ENCODE data around the gene BECN2.

Gene BECN2, protein sequence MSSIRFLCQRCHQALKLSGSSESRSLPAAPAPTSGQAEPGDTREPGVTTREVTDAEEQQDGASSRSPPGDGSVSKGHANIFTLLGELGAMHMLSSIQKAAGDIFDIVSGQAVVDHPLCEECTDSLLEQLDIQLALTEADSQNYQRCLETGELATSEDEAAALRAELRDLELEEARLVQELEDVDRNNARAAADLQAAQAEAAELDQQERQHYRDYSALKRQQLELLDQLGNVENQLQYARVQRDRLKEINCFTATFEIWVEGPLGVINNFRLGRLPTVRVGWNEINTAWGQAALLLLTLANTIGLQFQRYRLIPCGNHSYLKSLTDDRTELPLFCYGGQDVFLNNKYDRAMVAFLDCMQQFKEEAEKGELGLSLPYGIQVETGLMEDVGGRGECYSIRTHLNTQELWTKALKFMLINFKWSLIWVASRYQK

DNA sequence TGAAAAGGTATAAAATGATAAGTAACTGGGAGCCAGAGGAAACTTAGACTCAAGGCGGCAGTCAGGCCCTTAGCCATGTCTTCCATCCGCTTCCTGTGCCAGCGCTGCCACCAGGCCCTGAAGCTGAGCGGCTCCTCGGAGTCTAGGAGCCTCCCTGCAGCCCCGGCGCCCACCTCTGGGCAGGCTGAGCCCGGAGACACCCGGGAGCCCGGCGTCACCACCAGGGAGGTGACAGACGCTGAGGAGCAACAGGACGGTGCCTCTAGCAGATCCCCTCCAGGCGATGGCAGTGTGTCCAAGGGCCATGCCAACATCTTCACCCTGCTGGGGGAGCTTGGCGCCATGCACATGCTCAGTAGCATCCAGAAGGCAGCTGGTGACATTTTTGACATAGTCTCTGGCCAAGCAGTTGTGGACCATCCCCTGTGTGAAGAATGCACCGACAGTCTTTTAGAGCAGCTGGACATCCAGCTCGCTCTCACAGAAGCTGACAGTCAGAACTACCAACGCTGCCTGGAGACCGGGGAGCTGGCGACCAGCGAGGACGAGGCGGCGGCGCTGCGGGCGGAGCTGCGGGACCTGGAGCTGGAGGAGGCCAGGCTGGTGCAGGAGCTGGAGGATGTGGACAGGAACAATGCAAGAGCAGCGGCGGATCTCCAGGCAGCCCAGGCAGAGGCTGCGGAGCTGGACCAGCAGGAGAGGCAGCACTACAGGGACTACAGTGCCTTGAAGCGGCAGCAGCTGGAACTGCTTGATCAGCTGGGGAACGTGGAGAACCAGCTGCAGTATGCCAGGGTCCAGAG, at the start of gene BECN2:
Gene BECN2, plus strand, starts transcription at position 76 of the 803 bp plus-strand sequence. Its CDS starts 0 bp downstream, at position 76.
- Histone ChIP-seq H3K27me3 (ENCODE audit: control insufficient read depth, insufficient read depth, low read length) (no peaks in the 10 kb centered on the region), H3K9ac (no peak within 1 kb of the TSS), H3K79me2 (no peaks in the 10 kb centered on the region), H3K9me3 (ENCODE audit: control insufficient read depth, low read length) (no peaks in the 10 kb centered on the region), H3K27ac (no peak within 1 kb of the TSS), H3K4me2 (ENCODE audit: low read length) (no peak within 1 kb of the TSS), H2AFZ (no peak within 1 kb of the TSS), H3K4me3 (ENCODE audit: low read depth, low read length) (no peak within 1 kb of the TSS), H3K4me1 (no peaks in the 10 kb centered on the region), H3K36me3 (ENCODE audit: control insufficient read depth, insufficient read depth, low read length) (no peaks in the 10 kb centered on the region)
- TF ChIP-seq CTCF (IDR thresholded peaks at IDR 0.05): no peak

GRCh38 chr1:241916196-241916595, 41.4 kb upstream of the BECN2 start:
- no peak overlapping the region for H3K4me2 ChIP-seq (ENCODE audit: low read length)
- TF ChIP-seq CTCF (IDR thresholded peaks at IDR 0.05): no peak
- H3K9ac ChIP-seq: no peak overlapping the region
- H2AFZ ChIP-seq: no peak overlapping the region
- H3K79me2 ChIP-seq: no peaks in the 10 kb centered on the region
- H3K36me3 ChIP-seq (ENCODE audit: control insufficient read depth, insufficient read depth, low read length): no peaks in the 10 kb centered on the region
- no peaks in the 10 kb centered on the region for H3K9me3 ChIP-seq (ENCODE audit: control insufficient read depth, low read length)
- H3K27ac ChIP-seq: no peak overlapping the region
- no peaks in the 10 kb centered on the region for H3K27me3 ChIP-seq (ENCODE audit: control insufficient read depth, insufficient read depth, low read length)
- H3K4me3 ChIP-seq (ENCODE audit: low read depth, low read length): no peak overlapping the region
- H3K4me1 ChIP-seq: no peaks in the 10 kb centered on the region

- Histone ChIP-seq H3K27ac (no peak overlapping the region), H3K4me2 (ENCODE audit: low read length) (no peak overlapping the region), H2AFZ (no peak overlapping the region), H3K36me3 (ENCODE audit: control insufficient read depth, insufficient read depth, low read length) (no peaks in the 10 kb centered on the region), H3K9ac (no peak overlapping the region), H3K4me3 (ENCODE audit: low read depth, low read length) (no peak overlapping the region), H3K27me3 (ENCODE audit: control insufficient read depth, insufficient read depth, low read length) (no peaks in the 10 kb centered on the region), H3K79me2 (no peaks in the 10 kb centered on the region), H3K4me1 (no peaks in the 10 kb centered on the region), H3K9me3 (ENCODE audit: control insufficient read depth, low read length) (no peaks in the 10 kb centered on the region)
- no peak for TF ChIP-seq CTCF (IDR thresholded peaks at IDR 0.05)
Observed at GRCh38 chr1:241917487-241917886, 40.1 kb upstream of the BECN2 start.

- no peaks in the 10 kb centered on the region for H3K79me2 ChIP-seq
- no peaks in the 10 kb centered on the region for H3K9me3 ChIP-seq (ENCODE audit: control insufficient read depth, low read length)
- H3K4me1 ChIP-seq: no peaks in the 10 kb centered on the region
- H2AFZ ChIP-seq: no peak overlapping the region
- no peaks in the 10 kb centered on the region for H3K36me3 ChIP-seq (ENCODE audit: control insufficient read depth, insufficient read depth, low read length)
- no peaks in the 10 kb centered on the region for H3K27me3 ChIP-seq (ENCODE audit: control insufficient read depth, insufficient read depth, low read length)
- H3K9ac ChIP-seq: no peak overlapping the region
- H3K4me3 ChIP-seq (ENCODE audit: low read depth, low read length): no peak overlapping the region
- TF ChIP-seq CTCF (IDR thresholded peaks at IDR 0.05): no peak
- no peak overlapping the region for H3K27ac ChIP-seq
- no peak overlapping the region for H3K4me2 ChIP-seq (ENCODE audit: low read length)
Observed at GRCh38 chr1:241918879-241919278, 38.7 kb upstream of the BECN2 start.

Measured in parathyroid adenoma (tissue), 2 donors.